ENCODE measurements around the gene TP63.

Gene TP63

DNA sequence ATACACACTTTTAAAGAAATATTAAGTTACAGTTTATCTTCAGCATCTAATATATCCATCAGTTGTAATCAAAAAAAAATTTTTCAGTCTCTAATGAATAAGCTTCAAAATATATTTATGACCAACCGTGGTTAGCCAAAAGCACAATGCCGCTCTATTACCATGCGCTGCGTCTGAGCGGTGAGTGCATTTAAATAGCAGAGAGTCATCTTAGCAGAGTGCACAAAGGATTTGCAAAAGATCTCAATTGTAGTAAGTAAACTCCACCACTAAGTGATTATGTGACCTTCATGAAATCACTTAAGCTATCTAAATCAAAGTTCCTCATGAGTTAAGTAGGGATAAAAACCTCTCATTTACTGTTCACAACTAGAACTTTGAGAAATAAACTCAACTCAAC is 4.9 kb downstream of the TP63 start:
- FAIRE-seq (peak; percentile 75), DNase-seq (ENCODE audit: insufficient read length, low spot score) (no peak)
- no peak for TF ChIP-seq CTCF (IDR thresholded peaks at IDR 0.05; ENCODE audit: insufficient read depth, missing control alignments)

DNA sequence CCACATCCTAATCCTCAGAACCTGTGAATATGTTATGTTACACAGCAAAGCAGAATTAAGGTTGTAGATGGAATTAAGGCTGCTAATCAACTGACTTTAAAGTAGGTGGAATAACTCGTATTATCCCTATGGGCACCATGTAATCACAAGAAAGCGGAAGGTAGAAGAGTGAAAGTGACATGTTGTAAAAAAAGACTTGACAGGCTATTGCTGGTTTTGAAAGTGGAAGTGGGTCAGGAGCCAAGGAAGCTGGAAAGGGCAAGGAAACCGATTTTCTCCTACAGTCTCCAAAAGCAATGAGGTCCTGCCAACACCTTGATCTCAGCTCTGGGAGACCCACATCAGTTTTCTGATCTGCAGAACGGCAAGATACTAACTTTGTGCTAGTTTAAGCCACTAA is 6.6 kb downstream of the TP63 start:
- no peak for DNase-seq (ENCODE audit: insufficient read length, low spot score)
- FAIRE-seq: no peak
- no peak for TF ChIP-seq CTCF (IDR thresholded peaks at IDR 0.05; ENCODE audit: insufficient read depth, missing control alignments)

DNA sequence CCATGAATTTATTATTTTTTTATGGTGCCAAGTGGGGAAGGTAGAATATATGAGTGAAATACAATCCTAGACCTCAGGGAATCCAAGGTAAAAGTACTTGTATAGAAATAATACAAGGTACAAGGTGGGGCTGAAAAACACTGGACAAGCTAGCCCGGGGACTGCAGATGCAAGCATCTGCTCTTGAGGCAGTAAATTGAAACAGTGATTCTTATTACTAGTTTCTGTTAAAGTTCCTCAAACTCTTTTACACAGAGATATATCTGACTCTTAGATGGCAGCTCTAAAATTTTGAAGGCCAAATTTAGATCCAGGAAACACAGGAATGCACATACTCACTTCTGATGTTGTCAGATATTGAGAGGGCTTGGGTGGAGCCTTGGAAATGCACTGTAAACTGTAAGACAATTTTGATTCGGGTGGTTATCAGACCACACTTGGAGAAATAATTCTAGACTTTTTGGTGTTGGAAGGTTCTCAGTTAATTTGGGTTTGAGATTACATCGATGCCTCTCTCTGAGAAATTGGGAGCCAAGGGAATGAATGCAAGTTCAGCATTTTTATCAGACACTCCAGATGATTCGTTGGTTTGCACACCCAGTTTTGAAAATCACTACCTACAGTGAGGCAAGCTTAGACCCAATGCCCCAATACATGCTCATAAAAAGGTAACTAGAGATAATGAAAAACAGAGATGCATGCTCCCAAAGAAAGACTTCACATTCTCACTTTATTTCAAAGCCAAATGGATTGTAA is 7.3 kb downstream of the TP63 start:
- TF ChIP-seq CTCF (IDR thresholded peaks at IDR 0.05; ENCODE audit: insufficient read depth, missing control alignments): no peak
- FAIRE-seq (no peak), DNase-seq (ENCODE audit: insufficient read length, low spot score) (no peak)

DNA sequence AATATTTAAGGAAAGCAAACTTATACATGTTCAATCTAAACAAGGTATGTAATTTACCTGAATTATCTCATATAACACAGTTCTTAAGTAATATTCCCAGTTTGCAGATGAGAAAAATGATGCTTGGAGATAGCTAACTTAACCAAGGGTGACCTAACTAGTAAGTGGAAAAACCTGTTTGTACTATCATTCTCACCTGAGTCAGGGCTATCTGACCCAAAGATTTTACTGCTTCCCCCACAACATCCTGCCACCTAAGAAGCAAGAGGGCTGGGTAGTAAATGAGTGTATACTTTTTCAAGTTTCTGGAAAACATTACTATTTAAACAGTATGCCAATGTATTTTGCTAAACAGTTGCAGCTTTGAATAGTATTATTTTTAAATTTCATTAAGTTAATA is 10.6 kb downstream of the TP63 start:
- TF ChIP-seq CTCF (IDR thresholded peaks at IDR 0.05; ENCODE audit: insufficient read depth, missing control alignments): no peak
- no peak for DNase-seq (ENCODE audit: insufficient read length, low spot score)
- no peak for FAIRE-seq

GRCh38 chr3:189646853-189647542 is 15.8 kb downstream of the TP63 start:
- DNase-seq (ENCODE audit: insufficient read length, low spot score) (no peak), FAIRE-seq (no peak)
- TF ChIP-seq CTCF (IDR thresholded peaks at IDR 0.05; ENCODE audit: insufficient read depth, missing control alignments): no peak

GRCh38 chr3:189652042-189652441 is 20.9 kb downstream of the TP63 start:
- DNase-seq (ENCODE audit: insufficient read length, low spot score) (no peak), FAIRE-seq (no peak)

More at GRCh38 chr3:189652042-189652441, 20.9 kb downstream of the TP63 start:
- TF ChIP-seq CTCF (IDR thresholded peaks at IDR 0.05; ENCODE audit: insufficient read depth, missing control alignments): no peak
